ENCODE measurements around the gene MED15. TPM values are rescaled to one million over a fixed set of nuclear protein-coding genes. Genes with fewer than 3 reads are reported as not detected.

Gene MED15
- total and polyA plus RNA-seq, 2 of the 8 experiments (the other 6 are each of a cell fraction or from before 2014, with no cell fraction given) = 28.3 to 57.1 TPM

GRCh38 chr22:20553947-20554741 is 46.7 kb downstream of the MED15 start:
- no peak overlapping the region for H3K4me3 ChIP-seq (ENCODE audit: extremely low read depth in 1 of 4, insufficient read depth in 2 of 4, low read depth in 3 of 4, low read length in 4 of 4)
- H3K79me2 ChIP-seq (ENCODE audit: control insufficient read depth in 1 of 2, insufficient read depth in 2 of 2, low read length in 2 of 2) = peaks cover 0 to 8% of the 10 kb centered on the region in 2 experiments; a peak in 2 of 4 replicates
- peaks cover 11% of the 10 kb centered on the region for H3K79me1 ChIP-seq (ENCODE audit: low read depth, low read length)
- 0 out of 4 replicates have a peak, but pooled peaks cover 0 to 4% of the 10 kb centered on the region in 2 experiments for H3K9me3 ChIP-seq (ENCODE audit: insufficient read depth in 2 of 2, low read depth in 1 of 2, low read length in 1 of 2)
- H3K56ac ChIP-seq (replicated peaks; ENCODE audit: insufficient read length, low read depth, low read length) = no peak overlapping the region
- H3K27ac ChIP-seq (ENCODE audit: low read depth, low read length) = no peak overlapping the region
- H3K23ac ChIP-seq (ENCODE audit: insufficient read length) = no peak overlapping the region
- no peaks in the 10 kb centered on the region for H3K23me2 ChIP-seq (ENCODE audit: low read depth, low read length)
- no peaks in the 10 kb centered on the region for H3K27me3 ChIP-seq (replicated peaks in 1 of 4; ENCODE audit: control insufficient read depth in 3 of 4, extremely low read depth in 1 of 4, insufficient read depth in 3 of 4, low read length in 3 of 4)
- H4K20me1 ChIP-seq (replicated peaks in 1 of 2; ENCODE audit: control insufficient read depth in 1 of 2, insufficient read depth in 2 of 2, low read length in 2 of 2) = peaks cover under 1 to 12% of the 10 kb centered on the region in 2 experiments
- ChIA-PET CTCF (ENCODE audit: partially characterized antibody) (interaction anchor here (1.2 to 5.2 kb wide), 4 partner anchors 11 to 52 kb away, joined by 4 to 40 read pairs (median 10); no protein-coding TSS in a partner anchor), POLR2A (ENCODE audit: partially characterized antibody) (no interaction called here)
- DNase-seq (ENCODE audit: low read depth in 1 of 2, low spot score in 2 of 2) (no peak), FAIRE-seq (no peak)
- peaks cover 6 to 20% (median 14%) of the 10 kb centered on the region in 4 experiments; a peak in 7 of 8 replicates for H3K36me3 ChIP-seq (ENCODE audit: control insufficient read depth in 2 of 4, insufficient read depth in 4 of 4, low read length in 3 of 4)
- H3K14ac ChIP-seq (ENCODE audit: insufficient read length) = no peak overlapping the region
- H2AK5ac ChIP-seq (ENCODE audit: low read depth, low read length) = no peak overlapping the region
- 94% methylated on average over 7 of the region's 8 CpGs; no CpG with 5 or more reads in 1 of the 2 experiments for WGBS, 2 experiments (ENCODE audit: extremely low coverage in 1 of 2, insufficient coverage in 1 of 2, insufficient read length in 1 of 2, insufficient replicate concordance in 2 of 2, low coverage in 1 of 2, low lambda C conversion rate in 2 of 2, missing lambda C conversion rate in 1 of 2)
- peaks cover 2 to 12% (median 5%) of the 10 kb centered on the region in 4 experiments; a peak in 6 of 7 replicates for H3K4me1 ChIP-seq (replicated peaks in 1 of 4; ENCODE audit: control insufficient read depth in 3 of 4, insufficient read depth in 4 of 4, low read length in 3 of 4)
- no peak overlapping the region for H2BK12ac ChIP-seq (ENCODE audit: low read depth, low read length)
- no peak overlapping the region for H2AFZ ChIP-seq (ENCODE audit: low read length)
- H3K18ac ChIP-seq (ENCODE audit: extremely low read depth, low read length) = no peak overlapping the region
- H3K4me2 ChIP-seq (ENCODE audit: insufficient read depth in 1 of 2, low read depth in 2 of 2, low read length in 2 of 2) = no peak overlapping the region
- H2BK20ac ChIP-seq (ENCODE audit: low read length) = no peak overlapping the region
- H3K4ac ChIP-seq (replicated peaks; ENCODE audit: insufficient read length, low read depth, low read length) = no peak overlapping the region
- no peak overlapping the region for H4K8ac ChIP-seq (ENCODE audit: extremely low read depth, insufficient read depth, low read length)
- H4K5ac ChIP-seq (ENCODE audit: insufficient read length, low read depth, low read length) = no peak overlapping the region
- H2BK5ac ChIP-seq (ENCODE audit: low read depth, low read length) = peak overlapping the region; percentile 22; the same call in 1 of the 2 replicates
- no peak overlapping the region for H2BK15ac ChIP-seq (ENCODE audit: low read length)
- TF ChIP-seq JUND (IDR thresholded peaks at IDR 0.05; ENCODE audit: low read length) = no peak
- no peak for TF ChIP-seq SP1 (IDR thresholded peaks at IDR 0.05; ENCODE audit: low read depth, low read length)
- no peak for TF ChIP-seq TBP (IDR thresholded peaks at IDR 0.05; ENCODE audit: low read depth, low read length)
- no peak for TF ChIP-seq SAP30 (IDR thresholded peaks at IDR 0.05; ENCODE audit: insufficient read depth, insufficient replicate concordance, low read length)
- no peak for TF ChIP-seq ATF2 (IDR thresholded peaks at IDR 0.05; ENCODE audit: low read length)
- no peak for TF ChIP-seq CEBPB (IDR thresholded peaks at IDR 0.05; ENCODE audit: low read depth, low read length)
- no peak for TF ChIP-seq MAFK (IDR thresholded peaks at IDR 0.05; ENCODE audit: low read depth, low read length)
- TF ChIP-seq NRF1 (IDR thresholded peaks at IDR 0.05; ENCODE audit: low read depth, low read length) = no peak
- no peak overlapping the region for H2BK120ac ChIP-seq (replicated peaks; ENCODE audit: low read depth, low read length)
- H4K91ac ChIP-seq (replicated peaks; ENCODE audit: insufficient read length, low read length) = no peak overlapping the region
- H3K9ac ChIP-seq (replicated peaks in 1 of 4; ENCODE audit: extremely low read depth in 1 of 4, low read depth in 3 of 4, low read length in 3 of 4) = no peak overlapping the region

All from H1 (cell line).